HepG2 (cell line): Measurements from ENCODE around the gene TCF7L2. TPM values are rescaled to one million over a fixed set of nuclear protein-coding genes. Genes with fewer than 3 reads are reported as not detected.

Source experiments
- EP300 ChIP-seq, 3 experiments: sonication (generic) in 1 of 3; formaldehyde crosslinking in 1 of 3; IDR thresholded peaks; 2 replicates each; pipeline versions ENCODE4 v1.5.1 to v1.6.1; 2011 to 2020; ENCODE audit warnings: low read depth in 2 of 3, low read length in 2 of 3, borderline replicate concordance in 1 of 3, improper control_type of control experiment in 1 of 3, mild to moderate bottlenecking in 1 of 3, missing genetic modification reagents in 1 of 3, moderate library complexity in 1 of 3
- FOXA1 ChIP-seq, 2 experiments: fragments of 450-650 bp in 1 of 2; sonication (generic) in 1 of 2; formaldehyde crosslinking in 1 of 2; IDR thresholded peaks; 2 replicates each; pipeline versions ENCODE4 v1.4.0 to v1.6.1; 2016 to 2020; ENCODE audit warnings: missing genetic modification reagents in 1 of 2
- GATAD2A ChIP-seq: IDR thresholded peaks from 2 replicates; pipeline ENCODE4 v1.6.1; 2016
- HMG20B ChIP-seq: conservative IDR thresholded peaks from 2 replicates; pipeline ENCODE4 v1.6.1; 2016; ENCODE audit warnings: missing genetic modification reagents, missing compliant biosample characterization
- KMT2A ChIP-seq: sonication (generic); formaldehyde crosslinking; IDR thresholded peaks from 2 replicates; pipeline ENCODE4 v1.4.0; 2020; ENCODE audit warnings: missing genetic modification reagents
- LCORL ChIP-seq, 2 experiments: fragments of 450-650 bp in 1 of 2; sonication (generic) in 1 of 2; formaldehyde crosslinking in 1 of 2; IDR thresholded peaks; 2 replicates each; pipeline versions ENCODE4 v1.5.0 to v1.6.1; 2017 to 2020; ENCODE audit warnings: antibody characterized with exemption in 1 of 2, missing genetic modification reagents in 1 of 2
- MIXL1 ChIP-seq: IDR thresholded peaks from 2 replicates; pipeline ENCODE4 v1.6.1; 2016
- NR2F1 ChIP-seq, 2 experiments: fragments of 450-650 bp in 1 of 2; formaldehyde crosslinking in 1 of 2; IDR thresholded peaks; 2 replicates each; pipeline versions ENCODE4 v1.5.0 to v1.6.1; 2016 to 2020; ENCODE audit warnings: mild to moderate bottlenecking in 1 of 2, missing compliant biosample characterization in 1 of 2, missing genetic modification reagents in 1 of 2, moderate library complexity in 1 of 2
- NR2F2 ChIP-seq: IDR thresholded peaks from 2 replicates; pipeline ENCODE4 v1.6.1; 2012; ENCODE audit warnings: low read depth, inconsistent platforms, borderline replicate concordance
- SOX13 ChIP-seq, 3 experiments: fragments of 450-650 bp in 1 of 3; sonication (generic) in 1 of 3; formaldehyde crosslinking in 1 of 3; IDR thresholded peaks in 2 of 3; conservative IDR thresholded peaks in 1 of 3; 2 replicates each; pipeline versions ENCODE4 v1.5.0 to v1.6.1; 2016 to 2020; ENCODE audit warnings: antibody characterized with exemption in 1 of 3, mild to moderate bottlenecking in 1 of 3, missing compliant biosample characterization in 1 of 3, missing genetic modification reagents in 1 of 3, moderate library complexity in 1 of 3
- SYNCRIP ChIP-seq: fragments of 200-400 bp; formaldehyde crosslinking; IDR thresholded peaks from 2 replicates; pipeline ENCODE4 v1.6.1; 2018; ENCODE audit warnings: mild to moderate bottlenecking, low read depth, low read length; ENCODE audit not compliant: insufficient read depth
- ZNF138 ChIP-seq: sonication (generic); formaldehyde crosslinking; IDR thresholded peaks from 2 replicates; pipeline ENCODE4 v1.5.0; 2020; ENCODE audit warnings: mild to moderate bottlenecking, low read depth, missing genetic modification reagents
- ZNF432 ChIP-seq: sonication (generic); formaldehyde crosslinking; IDR thresholded peaks from 2 replicates; pipeline ENCODE4 v1.5.0; 2020; ENCODE audit warnings: missing genetic modification reagents, mild to moderate bottlenecking, borderline replicate concordance
- ZNF891 ChIP-seq: sonication (generic); formaldehyde crosslinking; IDR thresholded peaks from 2 replicates; pipeline ENCODE4 v1.5.0; 2020; ENCODE audit warnings: mild to moderate bottlenecking, missing genetic modification reagents
- polyA plus RNA-seq, 8 experiments: library from polyadenylated mRNA; depleted of rRNA in 3 of 8; stranded (reverse) in 7 of 8; unstranded in 1 of 8; fragments of >200 nt; fragmentation: Illumina TruSeq in 4 of 8; extraction: Trizol in 4 of 8; gene quantifications; 2 replicates each; pipeline versions ENCODE4 v1.2.1 to v1.2.3, GENCODE V29; 2011 to 2016; ENCODE audit warnings: low read depth in 4 of 8, missing spikeins in 1 of 8, mixed read lengths in 1 of 8; ENCODE audit not compliant: insufficient read depth in 1 of 8
- total RNA-seq, 5 experiments: library from RNA; depleted of rRNA; stranded (reverse); fragments of >200 nt; fragmentation: Illumina TruSeq; extraction: Trizol; gene quantifications; 2 replicates each; pipeline ENCODE4 v1.2.3, GENCODE V29; 2016; ENCODE audit warnings: low read depth in 1 of 5
- TF ChIP-seq, protein P1 (sequence below): sonication (generic); formaldehyde crosslinking; IDR thresholded peaks from 2 replicates; pipeline ENCODE4 v1.5.0; 2020; ENCODE audit warnings: mild to moderate bottlenecking, missing genetic modification reagents, moderate library complexity
- TF ChIP-seq, protein P2 (sequence below): sonication (generic); formaldehyde crosslinking; IDR thresholded peaks from 2 replicates; pipeline ENCODE4 v1.4.0; 2020; ENCODE audit warnings: missing genetic modification reagents, borderline replicate concordance
- TF ChIP-seq, protein P3 (sequence below): sonication (generic); formaldehyde crosslinking; conservative IDR thresholded peaks from 2 replicates; pipeline ENCODE4 v1.8.1; 2023; ENCODE audit warnings: missing genetic modification reagents
- TF ChIP-seq, protein P4 (sequence below): sonication (generic); formaldehyde crosslinking; IDR thresholded peaks from 2 replicates; pipeline ENCODE4 v1.8.1; 2022; ENCODE audit warnings: low read depth, mild to moderate bottlenecking, missing genetic modification reagents

The TCF7L2 gene
- total and polyA plus RNA-seq, 2 of the 13 experiments (the other 11 are each of a cell fraction or from before 2014, with no cell fraction given) = 3.9 to 13.7 TPM

DNA sequence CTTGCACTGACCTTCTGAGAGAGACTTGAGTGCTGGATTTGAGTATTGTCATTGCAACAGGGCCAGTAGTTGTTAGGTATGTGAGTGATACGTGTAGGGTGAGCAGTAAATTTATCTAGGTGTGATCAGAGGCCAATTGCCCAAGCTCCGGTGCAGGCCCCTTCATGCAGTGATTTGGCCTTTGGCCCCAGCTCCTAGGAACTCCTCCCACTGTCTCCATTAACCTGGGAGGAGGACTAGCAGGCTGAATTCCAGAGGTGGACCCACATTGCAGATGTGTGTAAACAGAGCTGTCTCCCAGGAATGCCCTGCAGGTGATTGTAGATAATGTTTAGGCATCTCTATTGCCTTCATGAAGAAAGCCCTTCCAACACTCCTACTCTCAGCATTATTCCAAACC, 19.5 kb downstream of the TCF7L2 start (continued):
- TF ChIP-seq, protein P1, sequence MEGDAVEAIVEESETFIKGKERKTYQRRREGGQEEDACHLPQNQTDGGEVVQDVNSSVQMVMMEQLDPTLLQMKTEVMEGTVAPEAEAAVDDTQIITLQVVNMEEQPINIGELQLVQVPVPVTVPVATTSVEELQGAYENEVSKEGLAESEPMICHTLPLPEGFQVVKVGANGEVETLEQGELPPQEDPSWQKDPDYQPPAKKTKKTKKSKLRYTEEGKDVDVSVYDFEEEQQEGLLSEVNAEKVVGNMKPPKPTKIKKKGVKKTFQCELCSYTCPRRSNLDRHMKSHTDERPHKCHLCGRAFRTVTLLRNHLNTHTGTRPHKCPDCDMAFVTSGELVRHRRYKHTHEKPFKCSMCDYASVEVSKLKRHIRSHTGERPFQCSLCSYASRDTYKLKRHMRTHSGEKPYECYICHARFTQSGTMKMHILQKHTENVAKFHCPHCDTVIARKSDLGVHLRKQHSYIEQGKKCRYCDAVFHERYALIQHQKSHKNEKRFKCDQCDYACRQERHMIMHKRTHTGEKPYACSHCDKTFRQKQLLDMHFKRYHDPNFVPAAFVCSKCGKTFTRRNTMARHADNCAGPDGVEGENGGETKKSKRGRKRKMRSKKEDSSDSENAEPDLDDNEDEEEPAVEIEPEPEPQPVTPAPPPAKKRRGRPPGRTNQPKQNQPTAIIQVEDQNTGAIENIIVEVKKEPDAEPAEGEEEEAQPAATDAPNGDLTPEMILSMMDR (CRISPR knock-in tag) = 0 out of 2 replicates have a peak, but pooled peaks have one; percentile 5
- TF ChIP-seq NR2F2 (peak; percentile 77), GATAD2A (CRISPR knock-in tag) (peak; percentile 31; the same call in 1 of the 2 replicates), EP300 (IDR thresholded peaks at IDR 0.05; ENCODE audit: low read depth in 2 of 2, low read length in 2 of 2) (peak in 1 of 2 experiments; percentile 56; a peak in 2 of 4 replicates), EP300 (CRISPR knock-in tag; IDR thresholded peaks at IDR 0.05; ENCODE audit: borderline replicate concordance) (no peak; the same call in 1 of the 2 replicates), ZNF891 (CRISPR knock-in tag) (no peak), LCORL (IDR thresholded peaks at IDR 0.05) (no peak), LCORL (CRISPR knock-in tag; IDR thresholded peaks at IDR 0.05) (peak; percentile 47; the same call in 1 of the 2 replicates), FOXA1 (IDR thresholded peaks at IDR 0.05) (no peak), FOXA1 (CRISPR knock-in tag; IDR thresholded peaks at IDR 0.05) (peak; percentile 80), SOX13 (IDR thresholded peaks at IDR 0.05) (no peak), SOX13 (CRISPR knock-in tag; conservative IDR thresholded peaks at IDR 0.05 in 1 of 2, IDR thresholded peaks at IDR 0.05 in 1 of 2) (peak in 1 of 2 experiments; percentile 63; a peak in 1 of 4 replicates), MIXL1 (CRISPR knock-in tag) (no peak), NR2F1 (CRISPR knock-in tag; IDR thresholded peaks at IDR 0.05) (peak in 1 of 2 experiments; percentile 68; a peak in 2 of 4 replicates), KMT2A (CRISPR knock-in tag) (0 out of 2 replicates have a peak, but pooled peaks have one; percentile 33), HMG20B (CRISPR knock-in tag) (peak; percentile 98), SYNCRIP (no peak), ZNF432 (CRISPR knock-in tag) (no peak), ZNF138 (CRISPR knock-in tag) (no peak)
- TF ChIP-seq, protein P2, sequence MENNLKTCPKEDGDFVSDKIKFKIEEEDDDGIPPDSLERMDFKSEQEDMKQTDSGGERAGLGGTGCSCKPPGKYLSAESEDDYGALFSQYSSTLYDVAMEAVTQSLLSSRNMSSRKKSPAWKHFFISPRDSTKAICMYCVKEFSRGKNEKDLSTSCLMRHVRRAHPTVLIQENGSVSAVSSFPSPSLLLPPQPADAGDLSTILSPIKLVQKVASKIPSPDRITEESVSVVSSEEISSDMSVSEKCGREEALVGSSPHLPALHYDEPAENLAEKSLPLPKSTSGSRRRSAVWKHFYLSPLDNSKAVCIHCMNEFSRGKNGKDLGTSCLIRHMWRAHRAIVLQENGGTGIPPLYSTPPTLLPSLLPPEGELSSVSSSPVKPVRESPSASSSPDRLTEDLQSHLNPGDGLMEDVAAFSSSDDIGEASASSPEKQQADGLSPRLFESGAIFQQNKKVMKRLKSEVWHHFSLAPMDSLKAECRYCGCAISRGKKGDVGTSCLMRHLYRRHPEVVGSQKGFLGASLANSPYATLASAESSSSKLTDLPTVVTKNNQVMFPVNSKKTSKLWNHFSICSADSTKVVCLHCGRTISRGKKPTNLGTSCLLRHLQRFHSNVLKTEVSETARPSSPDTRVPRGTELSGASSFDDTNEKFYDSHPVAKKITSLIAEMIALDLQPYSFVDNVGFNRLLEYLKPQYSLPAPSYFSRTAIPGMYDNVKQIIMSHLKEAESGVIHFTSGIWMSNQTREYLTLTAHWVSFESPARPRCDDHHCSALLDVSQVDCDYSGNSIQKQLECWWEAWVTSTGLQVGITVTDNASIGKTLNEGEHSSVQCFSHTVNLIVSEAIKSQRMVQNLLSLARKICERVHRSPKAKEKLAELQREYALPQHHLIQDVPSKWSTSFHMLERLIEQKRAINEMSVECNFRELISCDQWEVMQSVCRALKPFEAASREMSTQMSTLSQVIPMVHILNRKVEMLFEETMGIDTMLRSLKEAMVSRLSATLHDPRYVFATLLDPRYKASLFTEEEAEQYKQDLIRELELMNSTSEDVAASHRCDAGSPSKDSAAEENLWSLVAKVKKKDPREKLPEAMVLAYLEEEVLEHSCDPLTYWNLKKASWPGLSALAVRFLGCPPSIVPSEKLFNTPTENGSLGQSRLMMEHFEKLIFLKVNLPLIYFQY (CRISPR knock-in tag) = no peak
- TF ChIP-seq, protein P3, sequence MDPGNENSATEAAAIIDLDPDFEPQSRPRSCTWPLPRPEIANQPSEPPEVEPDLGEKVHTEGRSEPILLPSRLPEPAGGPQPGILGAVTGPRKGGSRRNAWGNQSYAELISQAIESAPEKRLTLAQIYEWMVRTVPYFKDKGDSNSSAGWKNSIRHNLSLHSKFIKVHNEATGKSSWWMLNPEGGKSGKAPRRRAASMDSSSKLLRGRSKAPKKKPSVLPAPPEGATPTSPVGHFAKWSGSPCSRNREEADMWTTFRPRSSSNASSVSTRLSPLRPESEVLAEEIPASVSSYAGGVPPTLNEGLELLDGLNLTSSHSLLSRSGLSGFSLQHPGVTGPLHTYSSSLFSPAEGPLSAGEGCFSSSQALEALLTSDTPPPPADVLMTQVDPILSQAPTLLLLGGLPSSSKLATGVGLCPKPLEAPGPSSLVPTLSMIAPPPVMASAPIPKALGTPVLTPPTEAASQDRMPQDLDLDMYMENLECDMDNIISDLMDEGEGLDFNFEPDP (CRISPR knock-in tag) = no peak
- TF ChIP-seq, protein P4, sequence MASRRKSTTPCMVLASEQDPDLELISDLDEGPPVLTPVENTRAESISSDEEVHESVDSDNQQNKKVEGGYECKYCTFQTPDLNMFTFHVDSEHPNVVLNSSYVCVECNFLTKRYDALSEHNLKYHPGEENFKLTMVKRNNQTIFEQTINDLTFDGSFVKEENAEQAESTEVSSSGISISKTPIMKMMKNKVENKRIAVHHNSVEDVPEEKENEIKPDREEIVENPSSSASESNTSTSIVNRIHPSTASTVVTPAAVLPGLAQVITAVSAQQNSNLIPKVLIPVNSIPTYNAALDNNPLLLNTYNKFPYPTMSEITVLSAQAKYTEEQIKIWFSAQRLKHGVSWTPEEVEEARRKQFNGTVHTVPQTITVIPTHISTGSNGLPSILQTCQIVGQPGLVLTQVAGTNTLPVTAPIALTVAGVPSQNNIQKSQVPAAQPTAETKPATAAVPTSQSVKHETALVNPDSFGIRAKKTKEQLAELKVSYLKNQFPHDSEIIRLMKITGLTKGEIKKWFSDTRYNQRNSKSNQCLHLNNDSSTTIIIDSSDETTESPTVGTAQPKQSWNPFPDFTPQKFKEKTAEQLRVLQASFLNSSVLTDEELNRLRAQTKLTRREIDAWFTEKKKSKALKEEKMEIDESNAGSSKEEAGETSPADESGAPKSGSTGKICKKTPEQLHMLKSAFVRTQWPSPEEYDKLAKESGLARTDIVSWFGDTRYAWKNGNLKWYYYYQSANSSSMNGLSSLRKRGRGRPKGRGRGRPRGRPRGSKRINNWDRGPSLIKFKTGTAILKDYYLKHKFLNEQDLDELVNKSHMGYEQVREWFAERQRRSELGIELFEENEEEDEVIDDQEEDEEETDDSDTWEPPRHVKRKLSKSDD (CRISPR knock-in tag) = 0 out of 2 replicates have a peak, but pooled peaks have one; percentile 52
